Right ventricle myocardium superior (tissue), 1 donor: Measurements from ENCODE around the gene TRIM4. TPM values are rescaled to one million over a fixed set of nuclear protein-coding genes. Genes with fewer than 3 reads are reported as not detected.
"Not testable (repeated sequence)": the region's sequence is repeated elsewhere in the genome, so short reads cannot be mapped to it uniquely, and the experiment has no call there.

Experiments
- ATAC-seq: fragments of 200-7000 bp; cut with Tn5 transposase; one replicate; pipeline ENCODE4 v1.9.1; 2020; ENCODE audit warnings: mild to moderate bottlenecking; ENCODE audit not compliant: poor library complexity
- DNase-seq: peaks from one replicate; pipeline ENCODE4 v3.0.0-alpha.2; 2020
- intact Hi-C: fragments of 100-400 bp; cut with DNase I; formaldehyde crosslinking; loops from one replicate; pipeline ENCODE4 v1.11.2; 2022
- long read RNA-seq: library from polyadenylated mRNA; unstranded; transcript quantifications from one replicate; pipeline ENCODE4 v2.0.0, GENCODE V29; 2021
- total RNA-seq: library from RNA; stranded (reverse); fragmentation: NEBNext Ultra II Directional; extraction: Animal tissue kit (Norgen Biotek cat#: 25700); gene quantifications from one replicate; pipeline ENCODE4 v1.2.1, GENCODE V29; 2021
- donor health status: DM: no; HTN: yes; CAD: no; lungs with severe emphysema.

Gene TRIM4
- total RNA-seq, result 6.9 TPM
- long read RNA-seq, transcript TRIM4-201 (6 exons, 3,374 nt), result major isoform, 23 of 27 reads
- long read RNA-seq, partial matches to known transcripts, result 2 of 27 reads
- long read RNA-seq, other reads (novel, unspliced or antisense), result 2 of 27 reads

GRCh38 chr7:99918959-99919813, at the start of gene TRIM4:
TRIM4 (minus strand) TSS chr7:99919530; CDS start chr7:99919401, 129 bp downstream.
- intact Hi-C loops, result loop anchor here (5.0 kb wide), 1 partner anchor 73 kb away; no protein-coding TSS in a partner anchor

GRCh38 chr7:99958564-99959227, 39.4 kb upstream of the TRIM4 start:
- DNase-seq (no peak), ATAC-seq (no peak)
- intact Hi-C loops, result no loop called here

More at GRCh38 chr7:99918959-99919813, at the start of gene TRIM4:
- peak; percentile 99 for ATAC-seq
- peak; percentile 95 for DNase-seq

- DNase-seq (no peak), ATAC-seq (no peak)
- intact Hi-C loops, result no loop called here
Observed at GRCh38 chr7:99955247-99955646, 35.9 kb upstream of the TRIM4 start.

- DNase-seq, ATAC-seq: not testable (repeated sequence)
Observed at GRCh38 chr7:99954643-99955042, 35.3 kb upstream of the TRIM4 start.

GRCh38 chr7:99953649-99954048, 34.3 kb upstream of the TRIM4 start:
- DNase-seq (peak; percentile 52), ATAC-seq (peak; percentile 25)
- intact Hi-C loops, result no loop called here

More at GRCh38 chr7:99954643-99955042, 35.3 kb upstream of the TRIM4 start:
- intact Hi-C loops, result not testable (repeated sequence)

- intact Hi-C loops, DNase-seq: not testable (repeated sequence)
Observed at GRCh38 chr7:99952649-99953048, 33.3 kb upstream of the TRIM4 start.

GRCh38 chr7:99950819-99951218, 31.5 kb upstream of the TRIM4 start:
- DNase-seq, intact Hi-C loops, ATAC-seq: not testable (repeated sequence)

More at GRCh38 chr7:99952649-99953048, 33.3 kb upstream of the TRIM4 start:
- not testable (repeated sequence) for ATAC-seq

- intact Hi-C loops, result no loop called here
- DNase-seq (no peak), ATAC-seq (no peak)
Observed at GRCh38 chr7:99949645-99950228, 30.4 kb upstream of the TRIM4 start.

GRCh38 chr7:99947608-99948007, 28.3 kb upstream of the TRIM4 start:
- ATAC-seq (no peak), DNase-seq (no peak)
- intact Hi-C loops, result no loop called here

- DNase-seq, result no peak
- intact Hi-C loops, result no loop called here
- no peak for ATAC-seq
Observed at GRCh38 chr7:99944497-99945070, 25.3 kb upstream of the TRIM4 start.

- no peak for ATAC-seq
- intact Hi-C loops, result no loop called here
- no peak for DNase-seq
Observed at GRCh38 chr7:99943641-99944496, 24.5 kb upstream of the TRIM4 start.

- DNase-seq, result no peak
- no peak for ATAC-seq
- intact Hi-C loops, result no loop called here
Observed at GRCh38 chr7:99938296-99938695, 19.0 kb upstream of the TRIM4 start.

GRCh38 chr7:99935009-99935408, 15.7 kb upstream of the TRIM4 start:
- DNase-seq, intact Hi-C loops, ATAC-seq: not testable (repeated sequence)

- ATAC-seq, result no peak
- no peak for DNase-seq
- intact Hi-C loops, result no loop called here
Observed at GRCh38 chr7:99930376-99930775, 11.0 kb upstream of the TRIM4 start.

GRCh38 chr7:99929730-99930053, 10.4 kb upstream of the TRIM4 start:
- intact Hi-C loops, result no loop called here
- DNase-seq (no peak), ATAC-seq (peak; percentile 23)

GRCh38 chr7:99928994-99929729, 9.8 kb upstream of the TRIM4 start, which contains the start of gene GJC3:
GJC3 (minus strand) TSS chr7:99929620; CDS start chr7:99929620, 0 bp downstream.
- intact Hi-C loops, result no loop called here
- ATAC-seq (peak; percentile 96), DNase-seq (peak; percentile 75)

GRCh38 chr7:99928188-99928587, 8.9 kb upstream of the TRIM4 start:
- intact Hi-C loops, result no loop called here
- no peak for ATAC-seq

More at GRCh38 chr7:99928188-99928587, 8.9 kb upstream of the TRIM4 start:
- no peak for DNase-seq
